Esophagus squamous epithelium (tissue), 5 donors: ENCODE data around the gene LYZL1. TPM values are rescaled to one million over a fixed set of nuclear protein-coding genes. Genes with fewer than 3 reads are reported as not detected.
"Not testable (repeated sequence)": the region's sequence is repeated elsewhere in the genome, so short reads cannot be mapped to it uniquely, and the experiment has no call there.

Experiments used
- DNase-seq: peaks from one replicate; lab custom pipeline; 2025; lab: John Stamatoyannopoulos, UW
- H3K27ac ChIP-seq, 4 donors: fragments of 200-600 bp; sonication (generic); one replicate each; pipeline ENCODE4 v1.5.1; 2016 to 2019; ENCODE audit warnings: mild to moderate bottlenecking in 1 of 4
- H3K27me3 ChIP-seq, 4 donors: fragments of 200-600 bp; sonication (generic); 1 replicate in 3 of 4; 2 replicates in 1 of 4; pipeline versions ENCODE4 v1.5.1 to v1.6.0; 2017 to 2021; ENCODE audit warnings: antibody characterized with exemption in 1 of 4
- H3K36me3 ChIP-seq, 3 donors: fragments of 200-600 bp; sonication (generic); one replicate each; pipeline ENCODE4 v1.5.1; 2016 to 2019
- H3K4me1 ChIP-seq, 3 donors: fragments of 200-600 bp; sonication (generic); one replicate each; pipeline ENCODE4 v1.5.1; 2017 to 2019
- H3K4me3 ChIP-seq, 4 donors: fragments of 200-600 bp; sonication (generic); 1 replicate in 3 of 4; 2 replicates in 1 of 4; pipeline ENCODE4 v1.5.1; 2016 to 2019; ENCODE audit warnings: mild to moderate bottlenecking in 2 of 4, moderate library complexity in 1 of 4
- H3K9me3 ChIP-seq, 3 donors: fragments of 200-600 bp; sonication (generic); one replicate each; pipeline ENCODE4 v1.5.1; 2016 to 2019
- POLR2A ChIP-seq, 4 donors: fragments of 450-650 bp; IDR thresholded peaks; one replicate each; pipeline ENCODE4 v1.6.1; 2017; ENCODE audit warnings: antibody characterized with exemption in 4 of 4, mild to moderate bottlenecking in 4 of 4, moderate library complexity in 3 of 4
- WGBS, 2 donors: methylation state at CpG; one replicate each; pipeline ENCODE4 v1.1.5; 2018; 5-methylcytosine and 5-hydroxymethylcytosine counted together
- intact Hi-C: fragments of 100-400 bp; cut with DNase I; formaldehyde crosslinking; loops from one replicate; pipeline ENCODE4 v1.15.0; 2022
- total RNA-seq, 4 donors: library from RNA; depleted of rRNA; stranded (reverse); fragments of >200 nt; gene quantifications; one replicate each; pipeline ENCODE4 v1.1.0, GENCODE V29; 2016
- TF ChIP-seq, protein P1 (sequence below), 6 experiments: fragments of 450-650 bp in 4 of 6; fragments of 200-600 bp in 2 of 6; sonication (generic) in 2 of 6; IDR thresholded peaks; one replicate each; pipeline ENCODE4 v1.5.1; 2016 to 2019; ENCODE audit warnings: antibody characterized with exemption in 6 of 6, mild to moderate bottlenecking in 4 of 6, moderate library complexity in 4 of 6
- donor health status: DM: yes; HTN: yes; CAD: no.

LYZL1 gene
- total RNA-seq, 4 donors from 2014 or later: not detected

DNA sequence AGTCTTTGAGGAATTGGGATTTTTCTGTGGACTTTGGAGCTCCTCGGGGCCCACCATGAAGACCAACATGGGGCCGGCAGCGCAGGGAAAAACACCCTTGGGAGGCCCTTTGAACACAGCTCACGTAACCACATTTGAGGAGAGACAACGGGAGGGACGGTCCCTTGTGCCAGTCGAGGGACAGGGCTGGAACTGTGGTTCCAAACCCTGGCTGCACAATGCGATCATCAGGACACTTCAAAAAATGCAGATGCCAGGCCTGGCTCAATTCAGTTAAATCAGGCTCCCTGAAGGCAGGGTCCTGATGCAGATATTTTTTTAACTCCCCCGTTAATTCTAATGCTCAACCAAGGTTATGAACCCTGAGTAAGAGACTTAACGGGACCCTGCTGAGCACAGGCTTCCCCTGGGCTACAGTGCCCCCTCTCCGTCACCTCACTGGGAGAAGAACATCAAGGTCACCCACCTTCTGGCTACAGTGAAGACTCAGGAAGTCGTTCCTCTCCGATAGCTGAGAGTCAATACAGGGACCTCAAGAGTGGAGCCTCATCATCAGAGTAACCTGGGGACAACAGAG is 30.4 kb downstream of the LYZL1 start:
- Histone ChIP-seq H3K4me1 (peaks cover 0 to 7% (median 0%) of the 10 kb centered on the region in 3 donors), H3K27me3 (peaks cover 0 to 14% (median 0%) of the 10 kb centered on the region in 4 donors), H3K27ac (no peak overlapping the region), H3K36me3 (no peaks in the 10 kb centered on the region), H3K4me3 (no peak overlapping the region), H3K9me3 (no peaks in the 10 kb centered on the region)
- no peak for DNase-seq
- TF ChIP-seq, protein P1, sequence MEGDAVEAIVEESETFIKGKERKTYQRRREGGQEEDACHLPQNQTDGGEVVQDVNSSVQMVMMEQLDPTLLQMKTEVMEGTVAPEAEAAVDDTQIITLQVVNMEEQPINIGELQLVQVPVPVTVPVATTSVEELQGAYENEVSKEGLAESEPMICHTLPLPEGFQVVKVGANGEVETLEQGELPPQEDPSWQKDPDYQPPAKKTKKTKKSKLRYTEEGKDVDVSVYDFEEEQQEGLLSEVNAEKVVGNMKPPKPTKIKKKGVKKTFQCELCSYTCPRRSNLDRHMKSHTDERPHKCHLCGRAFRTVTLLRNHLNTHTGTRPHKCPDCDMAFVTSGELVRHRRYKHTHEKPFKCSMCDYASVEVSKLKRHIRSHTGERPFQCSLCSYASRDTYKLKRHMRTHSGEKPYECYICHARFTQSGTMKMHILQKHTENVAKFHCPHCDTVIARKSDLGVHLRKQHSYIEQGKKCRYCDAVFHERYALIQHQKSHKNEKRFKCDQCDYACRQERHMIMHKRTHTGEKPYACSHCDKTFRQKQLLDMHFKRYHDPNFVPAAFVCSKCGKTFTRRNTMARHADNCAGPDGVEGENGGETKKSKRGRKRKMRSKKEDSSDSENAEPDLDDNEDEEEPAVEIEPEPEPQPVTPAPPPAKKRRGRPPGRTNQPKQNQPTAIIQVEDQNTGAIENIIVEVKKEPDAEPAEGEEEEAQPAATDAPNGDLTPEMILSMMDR (IDR thresholded peaks at IDR 0.05): no peak
- no peak for TF ChIP-seq POLR2A (IDR thresholded peaks at IDR 0.05)
- 80 to 83% methylated on average over 2 to 12 of the region's 13 CpGs for WGBS, 2 donors
- intact Hi-C loops: no loop called here

DNA sequence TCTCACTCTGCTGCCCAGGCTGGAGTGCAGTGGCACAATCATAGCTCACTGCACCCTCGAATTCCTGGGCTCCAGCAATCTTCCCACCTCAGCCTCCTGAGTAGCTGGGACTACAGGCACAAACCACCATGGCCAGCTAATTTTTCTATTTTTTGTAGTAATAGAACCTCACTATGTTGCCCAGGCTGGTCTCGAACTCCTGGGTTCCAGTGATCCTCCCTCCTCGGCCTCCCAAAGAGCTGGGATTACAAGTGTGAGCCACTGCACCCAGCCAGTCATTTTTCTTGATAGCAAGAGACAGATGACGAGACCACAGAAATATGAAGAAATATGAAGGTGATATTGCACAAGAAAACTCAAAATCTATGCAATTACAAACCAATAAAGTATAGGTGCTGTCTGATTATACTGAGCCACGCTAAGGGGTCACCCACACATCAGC is 31.8 kb downstream of the LYZL1 start:
- H3K4me3 ChIP-seq, intact Hi-C loops, H3K36me3 ChIP-seq, DNase-seq, H3K9me3 ChIP-seq, H3K4me1 ChIP-seq, H3K27ac ChIP-seq: not testable (repeated sequence)
- 61 to 69% methylated on average over 5 of the region's 5 CpGs for WGBS, 2 donors
- H3K27me3 ChIP-seq: peaks cover 0 to 16% (median 0%) of the 10 kb centered on the region in 4 donors

DNA sequence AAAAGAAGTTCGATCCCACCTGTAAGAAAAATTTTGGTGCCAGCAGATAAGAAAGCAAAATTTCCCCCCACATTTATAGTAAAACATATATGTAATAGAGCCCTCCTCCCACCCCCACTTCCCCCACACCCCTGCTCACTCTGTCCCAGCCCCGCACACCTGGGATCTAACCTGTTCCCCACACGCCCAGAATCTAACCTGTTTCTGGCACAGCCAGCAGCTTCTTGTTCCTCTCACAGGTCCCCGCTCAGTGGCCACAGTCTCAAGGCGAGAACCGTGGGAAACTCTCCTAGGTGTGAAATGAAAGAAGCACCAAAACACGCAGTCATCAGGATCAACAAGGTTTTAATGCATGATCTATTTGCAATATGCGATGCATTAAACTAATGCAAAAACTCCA is 32.8 kb downstream of the LYZL1 start:
- DNase-seq: no peak
- H3K27me3 ChIP-seq: peaks cover 0 to 16% (median 0%) of the 10 kb centered on the region in 4 donors
- WGBS, 2 donors: 69 to 70% methylated on average over 8 of the region's 8 CpGs
- peaks cover 0 to 7% (median 0%) of the 10 kb centered on the region in 3 donors for H3K4me1 ChIP-seq
- H3K27ac ChIP-seq: no peak overlapping the region
- no peaks in the 10 kb centered on the region for H3K9me3 ChIP-seq
- H3K4me3 ChIP-seq: no peak overlapping the region
- intact Hi-C loops: no loop called here
- TF ChIP-seq POLR2A (IDR thresholded peaks at IDR 0.05): no peak
- TF ChIP-seq, protein P1 (IDR thresholded peaks at IDR 0.05): no peak
- H3K36me3 ChIP-seq: no peaks in the 10 kb centered on the region

DNA sequence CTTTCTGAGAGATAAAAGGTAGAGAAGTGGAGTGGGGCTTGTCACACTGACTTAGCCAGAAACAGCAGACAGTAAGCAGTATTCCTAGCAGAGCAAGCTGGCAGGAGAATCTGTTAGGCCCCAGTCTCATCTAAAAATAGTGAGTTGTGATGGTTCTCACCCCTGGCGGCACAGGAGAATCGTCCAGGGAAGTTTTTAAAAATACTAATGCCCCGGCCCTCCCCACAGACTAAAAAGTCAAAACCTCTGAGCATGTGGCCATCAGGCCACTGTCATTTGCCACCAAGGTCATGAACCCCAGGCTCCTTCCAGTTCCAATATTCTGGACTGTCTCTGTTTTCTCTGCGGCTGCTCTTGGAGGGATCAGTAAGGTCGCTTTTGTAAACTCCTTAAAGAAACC is 34.0 kb downstream of the LYZL1 start:
- intact Hi-C loops: no loop called here
- H3K27me3 ChIP-seq: peaks cover 0 to 16% (median 0%) of the 10 kb centered on the region in 4 donors
- DNase-seq: no peak
- H3K4me1 ChIP-seq: peaks cover 0 to 7% (median 0%) of the 10 kb centered on the region in 3 donors
- no peaks in the 10 kb centered on the region for H3K36me3 ChIP-seq
- TF ChIP-seq POLR2A (IDR thresholded peaks at IDR 0.05): no peak
- TF ChIP-seq, protein P1 (IDR thresholded peaks at IDR 0.05): no peak
- no peak overlapping the region for H3K4me3 ChIP-seq
- no peaks in the 10 kb centered on the region for H3K9me3 ChIP-seq
- WGBS, 2 donors: 60 to 62% methylated on average over 5 of the region's 5 CpGs
- H3K27ac ChIP-seq: no peak overlapping the region

DNA sequence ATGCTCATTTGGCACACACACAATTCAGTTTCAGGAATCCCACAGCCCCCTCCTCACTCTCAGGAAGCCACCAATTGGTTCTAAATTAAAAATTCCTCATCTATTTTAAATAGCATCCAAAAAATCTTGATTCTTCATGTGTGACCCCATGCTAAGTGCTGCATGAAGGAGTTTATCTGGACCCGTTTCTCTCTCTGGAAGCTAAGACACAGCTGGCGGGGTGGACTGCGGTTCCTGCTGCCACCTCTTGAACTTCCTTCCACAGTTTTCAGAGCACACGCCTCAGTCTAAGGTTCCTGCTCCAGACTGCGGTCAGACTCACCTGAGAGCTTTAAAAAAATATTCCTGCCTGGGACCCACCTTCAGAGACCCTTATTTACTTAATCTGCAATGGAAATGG is 34.5 kb downstream of the LYZL1 start:
- Histone ChIP-seq H3K27me3 (peaks cover 0 to 16% (median 0%) of the 10 kb centered on the region in 4 donors), H3K9me3 (no peaks in the 10 kb centered on the region), H3K27ac (no peak overlapping the region), H3K4me1 (peaks cover 0 to 7% (median 0%) of the 10 kb centered on the region in 3 donors), H3K36me3 (no peaks in the 10 kb centered on the region), H3K4me3 (no peak overlapping the region)
- TF ChIP-seq, protein P1 (IDR thresholded peaks at IDR 0.05): no peak
- TF ChIP-seq POLR2A (IDR thresholded peaks at IDR 0.05): no peak
- WGBS, 2 donors: 58 to 75% methylated on average over 5 of the region's 5 CpGs
- intact Hi-C loops: no loop called here
- no peak for DNase-seq
